NCI-H2107 treated with DMSO at 0.1 percent for 48 hours (cell line): ENCODE results near the gene SYCE1L.
"Not testable (repeated sequence)": the region's sequence is repeated elsewhere in the genome, so short reads cannot be mapped to it uniquely, and the experiment has no call there.

Experiments
- DNase-seq: peaks from one replicate; lab custom pipeline; 2025; ENCODE audit not compliant: unreplicated experiment; lab: John Stamatoyannopoulos, UW

SYCE1L gene

DNA sequence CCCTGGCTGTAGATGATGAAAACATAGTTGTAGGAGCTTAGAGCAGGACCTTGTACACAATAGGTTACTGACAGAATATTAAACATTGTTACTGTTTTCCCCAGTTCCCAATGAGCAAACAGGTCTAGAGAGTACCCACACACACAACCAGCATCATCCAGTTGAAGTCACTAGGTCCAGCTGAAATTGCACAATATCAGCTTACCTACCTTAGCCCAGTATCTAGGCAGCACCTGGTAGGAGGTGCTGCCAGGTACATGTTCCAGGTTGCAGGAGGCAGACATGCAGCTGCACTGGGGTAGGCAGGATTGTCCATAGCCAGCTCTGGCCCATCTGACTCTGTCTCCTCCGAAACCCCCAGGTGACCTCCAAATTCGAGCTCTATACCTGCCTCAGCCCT, 1.5 kb upstream of the SYCE1L start:
- DNase-seq: no peak

DNA sequence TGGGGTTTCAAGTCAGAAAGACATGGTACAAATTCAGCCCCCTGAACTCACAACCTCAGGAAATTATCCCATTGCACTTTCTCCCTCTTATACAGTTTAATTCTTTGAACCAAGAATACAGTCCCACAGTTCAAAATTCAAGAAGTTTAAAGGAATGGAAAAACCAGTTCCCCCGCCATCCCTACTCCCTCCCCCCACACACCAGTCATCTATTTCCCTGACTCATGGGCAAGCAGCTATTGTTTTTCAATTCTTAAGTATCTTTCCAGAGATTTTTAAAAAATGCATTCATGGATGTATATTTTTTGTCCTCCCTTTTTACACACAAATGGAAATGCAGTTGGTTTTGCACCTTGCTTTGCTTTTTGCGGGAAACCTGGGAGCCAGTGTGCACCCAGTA, 7.3 kb downstream of the SYCE1L start:
- DNase-seq: no peak

DNA sequence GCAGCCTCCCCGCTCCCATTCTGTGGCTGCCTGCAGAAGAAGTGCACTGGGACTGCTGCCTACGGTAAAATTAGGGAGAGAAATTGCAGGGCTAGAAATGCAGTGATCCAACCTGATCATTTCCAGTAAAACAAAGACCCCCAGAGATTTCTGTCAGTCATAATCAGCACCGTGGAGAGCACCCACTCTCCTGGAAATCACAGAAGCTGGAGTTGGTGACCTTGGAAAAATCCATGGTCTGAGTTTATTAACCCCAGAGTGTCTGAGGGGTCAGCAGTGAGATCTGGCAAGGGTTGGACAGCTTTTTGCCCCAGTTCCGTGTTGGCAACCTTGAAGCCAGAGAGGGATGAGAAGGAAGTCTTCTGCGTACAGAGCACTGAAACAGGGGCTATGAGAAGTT, 7.8 kb downstream of the SYCE1L start:
- DNase-seq: no peak

DNA sequence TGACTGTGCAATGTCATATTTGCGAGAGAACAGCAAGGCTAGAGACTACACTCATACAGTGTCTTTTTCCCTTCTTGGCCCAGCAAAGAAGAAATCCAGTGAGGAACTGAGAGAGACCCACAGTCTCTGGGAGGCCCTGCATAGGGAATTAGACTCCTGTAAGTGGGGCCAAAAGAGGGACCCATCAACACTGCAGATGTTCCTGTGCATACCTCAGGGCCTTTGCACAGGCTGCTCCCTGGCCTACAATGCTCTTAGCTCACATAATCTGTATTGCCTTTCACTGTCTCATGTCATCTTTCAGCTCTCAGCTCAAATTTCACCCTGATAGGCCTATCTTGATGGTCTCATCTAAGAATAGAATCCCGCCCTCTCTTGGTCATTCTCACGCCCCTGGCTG, 9.2 kb downstream of the SYCE1L start:
- DNase-seq: no peak

DNA sequence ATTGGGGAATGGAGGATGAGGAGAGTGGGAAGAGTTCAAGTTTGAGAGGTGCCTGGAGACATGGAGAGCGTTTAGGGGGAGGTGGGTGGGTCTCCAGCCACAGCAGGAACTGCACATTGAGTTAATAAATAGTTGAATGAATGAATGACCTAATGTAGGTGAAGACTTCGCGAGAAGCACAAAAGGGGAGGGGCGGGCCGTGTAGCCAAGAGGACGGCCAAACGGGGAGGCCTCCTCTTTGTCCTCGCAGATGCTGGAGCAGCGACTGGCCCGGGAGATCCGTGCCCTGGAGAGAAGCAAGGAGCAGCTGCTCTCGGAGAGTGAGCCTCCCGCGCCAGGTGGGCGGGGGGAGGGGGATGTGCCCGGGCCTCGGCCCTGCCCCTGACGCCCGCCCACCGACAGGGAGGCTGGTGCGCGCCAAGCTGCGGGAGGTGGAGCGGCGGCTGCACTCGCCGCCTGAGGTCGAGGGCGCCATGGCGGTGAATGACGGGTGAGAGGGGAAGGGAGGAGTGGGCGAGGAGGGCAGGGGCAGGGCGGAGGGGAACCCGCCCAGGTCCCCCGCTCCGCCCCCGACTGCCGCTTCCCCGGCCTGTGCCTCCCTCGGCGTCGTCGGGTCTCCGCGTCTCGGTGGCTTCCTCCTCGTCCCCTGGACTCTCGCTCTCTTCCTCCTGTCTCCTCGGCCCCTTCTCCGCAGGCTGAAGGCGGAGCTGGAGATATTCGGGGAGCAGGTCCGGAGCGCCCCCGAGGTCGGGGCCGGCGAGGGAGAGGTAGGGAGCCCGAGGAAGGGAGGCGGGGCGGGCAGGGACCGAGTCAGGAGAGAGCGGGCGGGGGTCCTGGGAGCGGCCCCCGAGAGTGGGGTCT, 12.9 kb downstream of the SYCE1L start:
- DNase-seq: peak; percentile 38

DNA sequence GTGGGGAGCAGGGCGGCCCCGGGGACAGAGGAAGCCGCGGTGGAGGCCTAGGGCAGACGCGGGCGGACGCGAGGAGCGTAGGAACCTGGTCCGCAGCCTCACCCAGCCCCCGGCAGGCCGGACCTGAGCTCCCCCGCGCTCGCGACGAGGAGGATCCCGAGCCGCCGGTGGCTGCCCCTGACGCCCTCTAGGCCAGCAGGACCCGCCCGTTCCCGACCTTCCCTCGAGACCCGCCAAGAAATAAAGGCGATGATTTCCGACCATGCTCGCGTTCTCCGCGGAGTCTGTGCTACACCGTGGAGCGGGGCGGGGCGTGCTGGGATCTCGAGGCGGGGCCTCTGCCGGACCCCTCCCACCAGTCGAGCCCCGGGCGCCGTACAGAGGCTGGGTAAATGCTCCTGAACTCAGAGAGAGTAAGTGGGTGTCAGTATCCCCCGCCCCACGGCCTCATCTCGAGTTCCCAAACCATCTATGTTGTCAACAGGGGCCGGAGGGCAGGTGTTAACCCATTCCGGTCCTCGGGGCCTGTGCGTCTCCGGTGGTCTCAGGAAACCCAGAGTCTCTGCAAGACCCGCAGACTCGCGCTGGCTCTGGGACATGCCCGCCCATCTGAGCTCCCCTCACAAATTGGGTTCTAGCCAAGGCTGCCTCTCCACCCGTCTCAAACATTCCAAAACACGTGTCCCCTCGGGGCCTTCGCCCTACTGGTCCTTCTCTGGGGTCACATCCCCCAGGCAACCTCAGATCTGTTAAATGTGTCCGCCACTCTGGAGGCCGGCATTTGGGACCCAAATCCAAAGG, 13.7 kb downstream of the SYCE1L start:
- DNase-seq: no peak

DNA sequence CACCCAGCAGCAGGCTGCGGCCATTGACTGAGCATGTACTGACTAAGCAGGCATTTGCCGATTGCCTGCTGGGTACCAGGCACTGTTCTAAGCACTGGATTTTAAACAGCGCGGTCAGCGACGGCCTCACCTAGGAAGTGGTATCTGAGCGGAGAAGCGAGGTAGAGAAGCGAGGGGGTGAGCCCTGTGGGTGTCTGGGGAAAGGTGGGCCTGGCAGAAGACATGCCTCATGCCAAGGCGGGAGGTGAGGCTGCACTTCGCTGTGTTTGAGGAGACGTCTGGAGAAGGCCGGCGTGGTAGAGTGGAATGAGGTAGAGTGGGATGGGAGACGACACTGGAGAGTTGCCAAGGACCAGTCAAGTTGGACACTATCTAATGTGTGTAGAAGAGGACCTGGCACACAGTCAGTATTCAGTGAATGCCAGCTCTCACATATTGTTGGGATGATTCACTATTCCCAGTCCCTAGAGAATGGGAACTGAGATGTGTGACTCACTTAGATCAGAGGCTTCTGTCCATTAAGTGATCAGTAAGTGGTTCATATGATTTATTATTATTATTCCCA, 14.4 kb downstream of the SYCE1L start:
- DNase-seq: no peak

DNA sequence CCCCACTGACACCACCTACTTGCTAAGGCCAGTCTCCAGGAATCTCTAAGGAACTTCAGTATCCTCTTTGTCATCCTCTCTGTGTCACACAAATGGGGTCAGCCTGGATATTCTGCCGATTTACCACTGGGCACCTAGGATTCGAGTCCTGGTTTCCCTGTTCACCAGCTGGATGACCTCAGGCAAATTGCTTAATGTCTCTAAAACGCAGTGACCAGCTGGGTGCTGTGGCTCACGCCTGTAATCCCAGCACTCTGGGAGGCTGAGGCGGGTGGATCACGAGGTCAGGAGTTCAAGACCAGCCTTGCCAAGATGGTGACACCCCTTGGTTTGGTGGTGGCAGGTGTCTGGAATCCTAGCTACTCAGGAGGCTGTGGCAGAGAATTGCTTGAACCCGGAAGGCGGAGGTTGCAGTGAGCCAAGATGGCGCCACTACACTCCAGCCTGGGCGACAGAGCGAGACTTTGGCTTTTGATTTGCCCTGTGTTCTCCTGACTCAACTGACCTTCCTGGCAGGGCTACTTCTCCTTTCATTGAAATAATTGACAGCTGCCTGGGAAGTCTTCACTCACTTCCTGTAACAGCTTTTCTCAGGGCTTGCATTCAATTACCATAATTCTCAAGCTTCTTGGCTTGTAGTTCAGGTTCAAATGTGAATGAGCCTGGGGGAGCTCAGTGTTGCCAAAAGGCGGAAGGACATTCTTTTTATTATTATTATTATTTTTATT, 15.4 kb downstream of the SYCE1L start:
- no peak for DNase-seq

DNA sequence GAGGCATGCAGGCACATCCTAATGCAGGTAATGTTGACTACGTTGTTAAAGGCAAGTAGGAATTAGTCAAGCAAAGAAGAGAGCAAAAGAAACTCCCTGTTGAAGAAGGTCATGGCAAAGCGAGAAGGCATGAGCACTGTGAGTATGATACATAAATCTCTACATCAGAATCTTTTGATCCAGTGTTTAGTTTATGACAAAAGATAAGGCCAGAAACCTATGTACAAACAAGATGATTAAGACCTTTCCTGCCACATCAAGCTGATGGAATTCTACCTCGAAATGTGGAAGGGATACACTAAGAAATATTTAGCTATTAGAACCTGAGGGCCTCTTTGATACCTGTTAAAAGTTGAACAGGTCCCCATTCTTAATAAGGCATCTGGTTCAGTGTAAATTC, 20.2 kb downstream of the SYCE1L start:
- no peak for DNase-seq

DNA sequence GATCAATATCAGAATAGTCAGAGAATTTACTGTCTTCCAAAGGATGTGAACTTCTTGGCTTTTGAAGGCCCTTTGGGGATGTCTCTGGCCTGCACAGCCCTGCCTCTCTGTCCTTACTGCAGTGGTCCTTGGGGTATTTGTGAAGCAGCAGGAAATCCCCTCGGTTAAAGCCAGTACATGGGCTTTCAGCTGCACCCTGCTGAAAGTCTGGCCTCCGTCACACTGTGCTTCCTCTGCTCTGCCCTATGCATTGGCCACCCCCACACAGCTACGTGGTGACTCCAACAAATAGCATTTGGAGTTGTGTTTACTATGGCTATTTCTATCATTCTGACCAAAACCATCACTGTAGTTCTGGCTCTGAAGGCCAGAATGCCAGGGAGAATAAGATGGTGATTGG, 21.2 kb downstream of the SYCE1L start:
- no peak for DNase-seq

DNA sequence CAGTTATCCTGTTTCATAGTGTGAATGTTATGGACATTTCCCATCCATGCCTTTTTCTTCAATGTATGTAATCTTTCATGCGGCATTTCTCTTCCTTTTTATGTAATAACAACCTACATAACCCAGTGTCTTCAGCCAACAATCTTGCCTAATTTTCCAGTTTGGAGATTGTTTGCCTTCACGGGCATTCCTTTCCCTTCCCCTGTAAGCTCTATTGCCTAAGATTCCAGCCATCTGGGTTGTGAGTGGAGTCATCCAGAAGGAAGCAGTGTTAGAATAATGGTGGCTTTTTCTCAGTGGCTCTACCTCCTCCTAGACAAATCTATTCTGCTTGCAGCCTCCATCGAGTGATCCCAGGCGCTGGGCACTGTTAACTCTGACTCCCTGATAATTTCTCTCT, 22.3 kb downstream of the SYCE1L start:
- DNase-seq: no peak

DNA sequence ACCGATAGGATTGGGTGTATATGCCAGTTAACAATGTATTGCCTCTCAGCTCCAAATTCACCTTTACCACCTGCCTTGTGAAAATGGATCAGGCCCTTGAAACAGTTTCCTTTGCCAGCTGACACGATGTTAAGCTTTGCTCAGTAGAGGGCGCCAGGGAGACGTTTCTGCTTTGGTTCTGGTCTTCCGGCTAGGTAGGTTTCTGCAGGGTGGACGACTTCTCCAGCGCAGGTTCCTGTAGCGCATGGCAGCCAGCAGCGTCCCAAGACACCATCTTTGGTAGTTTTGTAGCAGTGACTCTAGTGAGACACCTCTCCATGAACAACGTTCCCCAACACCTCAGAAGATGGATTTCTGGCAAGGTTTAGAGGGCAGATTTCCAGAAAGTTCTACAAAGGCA, 24.0 kb downstream of the SYCE1L start:
- no peak for DNase-seq

DNA sequence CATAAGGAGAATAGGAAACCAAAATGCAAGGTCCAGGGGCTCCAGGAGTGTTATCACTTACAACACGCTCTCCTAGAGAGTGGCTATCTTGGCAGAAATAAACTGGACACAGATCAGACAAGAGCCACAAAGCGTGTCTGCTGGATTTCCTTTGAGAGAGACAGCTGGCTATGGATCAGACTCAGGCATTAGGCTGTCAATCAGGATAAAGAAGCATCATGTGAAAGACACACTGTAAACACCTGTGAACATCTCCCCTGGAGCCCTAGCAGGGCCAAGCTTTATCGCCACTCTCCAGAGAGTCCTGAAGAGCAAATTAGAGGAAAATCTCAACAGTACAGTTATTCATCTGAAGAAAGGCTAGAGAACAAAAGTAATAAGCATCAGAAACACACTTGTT, 26.0 kb downstream of the SYCE1L start:
- no peak for DNase-seq

DNA sequence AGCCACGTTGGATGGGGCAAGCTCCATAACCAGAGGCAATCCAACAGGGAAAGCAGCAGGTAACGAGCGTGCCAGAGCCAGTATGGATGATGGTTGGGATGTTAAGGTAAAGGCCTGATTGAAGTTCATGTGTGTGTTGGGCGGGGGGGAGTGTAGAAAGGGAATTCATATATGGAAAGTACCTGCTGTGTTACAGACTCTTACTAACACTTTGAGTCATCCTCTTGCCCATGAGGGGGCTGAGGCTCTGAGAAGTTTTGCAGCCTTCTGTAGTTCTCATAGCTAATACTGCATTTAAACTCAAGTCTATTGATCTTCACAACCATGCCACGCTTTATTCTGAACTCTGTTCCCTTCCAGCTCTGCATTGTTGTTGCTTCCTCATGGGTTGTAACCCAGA, 28.5 kb downstream of the SYCE1L start:
- DNase-seq: no peak

DNA sequence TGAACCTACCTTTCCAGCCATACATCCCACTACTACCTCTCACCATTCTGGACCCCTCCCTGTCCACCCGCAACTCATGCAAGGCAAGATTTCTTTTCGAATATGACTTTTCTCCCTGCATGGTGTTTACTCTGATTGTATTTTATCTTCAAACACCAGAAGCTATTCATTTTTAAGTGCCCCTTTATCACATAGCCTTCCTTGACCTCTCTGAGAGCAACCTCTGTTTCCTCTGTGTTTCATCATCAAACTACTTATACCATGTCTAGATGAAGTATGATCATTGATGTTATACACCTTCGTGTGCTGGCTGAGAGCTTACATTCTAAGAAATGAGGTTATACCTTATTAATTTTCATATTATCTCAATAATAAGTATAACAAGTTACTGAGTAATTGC, 31.8 kb downstream of the SYCE1L start:
- DNase-seq: no peak

DNA sequence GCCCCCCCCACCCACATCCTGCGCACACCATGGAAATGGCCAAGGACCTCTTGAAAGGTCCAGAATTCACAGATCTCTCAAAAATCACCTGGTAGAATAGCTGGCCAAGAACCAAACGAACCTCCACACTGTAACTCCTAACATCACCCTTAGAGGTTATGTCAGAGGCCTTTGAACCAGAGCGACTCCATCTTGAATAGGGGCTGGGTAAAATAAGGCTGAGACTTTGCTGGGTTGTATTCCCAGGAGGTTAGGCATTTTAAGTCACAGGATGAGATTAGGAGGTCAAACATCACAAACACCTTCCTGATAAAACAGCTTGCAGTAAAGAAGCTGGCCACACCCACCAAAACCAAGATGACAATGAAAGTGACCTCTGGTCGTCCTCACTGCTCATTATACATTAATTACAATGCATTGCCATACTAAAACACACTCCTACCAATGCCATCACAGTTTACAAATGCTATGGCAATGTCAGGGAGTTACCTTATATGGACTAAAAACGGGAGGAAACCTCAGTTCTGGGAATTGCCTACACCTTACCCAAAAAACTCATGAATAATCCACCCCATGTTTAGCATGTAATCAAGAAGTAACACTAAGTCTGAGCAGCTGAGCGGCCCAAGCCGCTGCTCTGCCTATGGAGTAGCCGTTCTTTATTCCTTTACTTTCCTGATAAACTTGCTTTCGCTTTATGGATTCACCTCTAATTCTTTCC, 34.8 kb downstream of the SYCE1L start:
- no peak for DNase-seq

DNA sequence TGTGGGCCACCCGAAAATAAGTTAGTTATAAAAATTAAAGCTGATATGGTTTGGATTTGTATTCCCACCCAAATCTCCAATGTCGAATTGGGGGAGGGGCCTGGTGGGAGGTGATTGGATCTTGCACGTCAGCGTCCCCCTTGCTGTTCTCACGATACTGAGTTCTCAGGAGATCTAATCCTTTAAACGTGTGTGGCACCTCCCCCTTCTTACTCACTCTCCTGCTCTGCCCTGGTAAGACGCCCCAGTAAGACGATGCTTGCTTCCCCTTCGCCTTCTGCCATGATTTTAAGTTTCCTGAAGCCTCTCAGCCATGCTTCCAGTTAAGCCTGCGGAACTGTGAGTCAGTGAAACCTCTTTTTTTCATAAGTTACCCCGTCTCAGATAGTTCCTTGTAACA, 35.4 kb downstream of the SYCE1L start:
- DNase-seq: no peak

DNA sequence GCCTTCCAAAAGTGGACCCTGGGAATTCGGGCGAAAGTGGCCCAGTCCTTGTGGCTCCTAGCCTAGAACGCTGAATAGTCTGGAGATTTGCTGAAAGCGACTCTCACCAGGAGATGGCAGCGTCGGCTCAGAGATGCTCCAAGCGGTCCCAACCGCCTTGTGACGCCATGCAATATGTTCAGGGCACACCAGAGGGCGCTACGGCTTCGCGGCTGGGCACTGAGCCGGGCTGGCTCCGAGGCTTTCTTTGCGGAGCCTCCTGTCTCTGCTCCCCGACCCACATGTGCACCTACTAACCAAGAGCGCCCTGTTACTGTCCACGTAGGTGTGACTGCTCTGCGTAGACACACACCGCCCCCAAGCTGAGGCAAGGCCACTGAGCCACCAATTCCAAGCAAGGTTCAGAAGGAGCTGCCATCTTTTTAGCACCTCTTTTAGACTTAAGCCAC, 36.9 kb downstream of the SYCE1L start:
- peak; percentile 75 for DNase-seq

DNA sequence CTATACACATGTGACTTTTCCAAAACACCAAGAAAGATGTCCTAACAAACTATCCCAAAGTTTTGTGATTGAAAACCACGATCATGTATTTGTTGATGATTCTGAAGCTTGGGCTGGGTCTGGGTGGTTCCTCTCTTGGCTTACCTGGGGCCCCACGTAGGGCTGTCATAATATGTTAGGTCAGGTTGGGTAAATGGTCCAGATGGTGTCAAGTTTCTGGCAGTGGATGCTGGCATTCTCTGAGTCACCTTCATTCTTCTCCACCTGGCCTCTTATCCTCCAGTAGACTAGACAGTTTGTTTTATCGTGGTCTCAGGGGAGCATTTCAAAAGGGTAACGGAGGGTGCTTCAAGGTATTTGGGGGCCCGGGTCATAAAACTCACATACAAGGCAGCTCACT, 39.4 kb downstream of the SYCE1L start:
- peak; percentile 94 for DNase-seq

DNA sequence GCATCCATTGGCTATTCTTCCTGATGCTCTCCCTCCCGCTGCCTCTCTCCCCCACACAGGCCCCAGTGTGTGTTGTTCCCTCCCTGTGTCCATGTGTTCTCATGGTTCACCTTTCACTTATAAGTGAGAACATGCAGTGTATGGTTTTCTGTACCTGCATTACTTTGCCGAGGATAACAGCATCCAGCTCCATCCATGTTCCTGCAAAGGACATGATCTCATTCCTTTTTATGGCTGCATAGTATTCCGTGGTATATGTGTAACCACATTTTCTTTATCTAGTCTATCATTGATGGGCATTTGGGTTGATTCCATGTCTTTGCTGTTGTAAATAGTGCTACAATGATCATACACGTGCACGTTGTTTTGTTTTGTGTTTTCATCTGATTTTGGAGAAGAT, 43.3 kb downstream of the SYCE1L start:
- not testable (repeated sequence) for DNase-seq

DNA sequence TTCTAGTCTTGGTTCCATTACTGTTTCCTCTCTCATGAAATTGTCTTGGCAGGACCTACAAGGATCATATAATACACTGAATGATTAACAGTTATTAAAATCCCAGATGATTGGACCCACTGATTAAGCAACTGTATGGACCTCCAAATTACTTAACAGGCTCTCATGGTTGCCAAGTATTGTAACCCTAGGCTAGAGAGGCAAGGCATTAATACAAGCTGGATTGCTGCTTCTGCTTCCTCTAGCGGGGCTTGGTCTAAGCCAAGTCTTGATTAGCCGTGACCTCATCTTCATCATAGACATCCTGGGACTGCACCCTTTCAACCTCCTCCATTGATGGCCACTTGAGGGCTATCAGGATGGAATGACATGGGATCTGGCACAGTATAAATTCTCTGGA, 46.9 kb downstream of the SYCE1L start:
- no peak for DNase-seq
